NT2/D1 (cell line): ENCODE measurements around the gene UNC45A.

Experiments
- SUZ12 ChIP-seq: IDR thresholded peaks from 2 replicates; pipeline ENCODE4 v1.6.1; 2011; ENCODE audit not compliant: insufficient read length, insufficient read depth; ENCODE audit errors: extremely low read depth
- YY1 ChIP-seq: IDR thresholded peaks from 2 replicates; pipeline ENCODE4 v1.6.1; 2011; ENCODE audit not compliant: insufficient read length, insufficient read depth
- ZNF274 ChIP-seq: IDR thresholded peaks from 2 replicates; pipeline ENCODE4 v1.6.1; 2011; ENCODE audit warnings: mild to moderate bottlenecking, low read depth, low read length

DNA sequence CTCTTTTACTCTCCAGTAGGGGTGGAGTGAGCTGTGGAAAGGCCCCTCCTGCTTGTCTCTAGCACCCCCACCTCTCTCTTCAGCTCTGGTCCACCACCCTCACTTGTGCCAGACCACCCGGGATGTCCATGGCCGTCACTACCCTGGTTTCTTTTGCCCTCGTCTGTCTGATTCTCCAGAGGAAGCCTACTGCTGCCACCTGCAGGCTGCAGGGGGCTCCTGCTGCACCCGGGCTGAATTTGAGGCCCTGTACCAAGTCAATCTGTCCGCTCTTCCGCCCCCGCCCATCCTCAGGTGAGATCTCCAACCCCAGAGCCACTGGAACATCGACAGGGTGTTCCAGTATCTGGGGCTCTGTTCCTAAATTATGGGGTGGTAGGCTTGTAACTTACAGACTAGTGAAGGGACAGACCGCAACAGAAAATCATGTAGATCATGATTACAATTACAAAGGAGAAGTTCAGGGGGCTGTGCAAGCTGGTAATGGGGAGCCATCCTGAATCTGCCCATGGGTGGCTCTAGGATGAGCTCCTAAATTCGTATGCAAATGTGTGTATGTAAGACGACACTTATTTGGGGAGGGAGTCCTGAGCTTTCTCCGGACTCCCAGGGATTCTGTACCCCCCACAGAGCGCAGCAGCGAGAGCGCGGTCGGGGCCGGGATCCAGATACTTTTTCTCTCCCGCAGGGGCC lies 683 bp upstream of the UNC45A start:
- no peak for TF ChIP-seq ZNF274
- TF ChIP-seq YY1: no peak
- no peak for TF ChIP-seq SUZ12
